Neural progenitor cell (in vitro differentiated cells): ENCODE results near the gene CCDC141.

ENCODE experiments used
- EZH2 ChIP-seq: fragments of 200-600 bp; sonication (generic); IDR thresholded peaks from 2 replicates; pipeline ENCODE4 v1.6.1; 2017; ENCODE audit warnings: antibody characterized with exemption, mild to moderate bottlenecking, moderate library complexity
- TF ChIP-seq, protein P1 (sequence below): fragments of 200-600 bp; sonication (generic); IDR thresholded peaks from 2 replicates; pipeline ENCODE4 v1.5.1; 2017; ENCODE audit warnings: antibody characterized with exemption, mild to moderate bottlenecking

DNA sequence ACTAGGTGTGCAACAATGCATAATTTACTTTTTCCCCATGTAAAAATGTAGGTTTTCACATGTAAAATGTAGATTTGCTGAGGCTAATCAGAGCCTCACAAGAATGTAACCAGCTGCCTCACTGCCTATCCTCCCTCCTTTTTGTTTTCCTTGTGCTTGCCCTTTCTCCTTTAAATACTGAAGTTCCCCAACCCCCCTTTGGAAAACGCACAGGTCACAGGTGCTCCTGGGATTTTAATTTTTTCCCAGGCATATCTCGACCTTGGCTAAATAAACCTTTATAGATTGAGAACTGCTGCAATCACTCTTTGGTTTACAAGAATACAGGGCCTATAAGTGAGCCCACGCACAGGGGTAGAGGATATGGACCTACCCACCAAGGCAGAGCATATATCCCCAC, 165.5 kb downstream of the CCDC141 start:
- no peak for TF ChIP-seq EZH2
- TF ChIP-seq, protein P1, sequence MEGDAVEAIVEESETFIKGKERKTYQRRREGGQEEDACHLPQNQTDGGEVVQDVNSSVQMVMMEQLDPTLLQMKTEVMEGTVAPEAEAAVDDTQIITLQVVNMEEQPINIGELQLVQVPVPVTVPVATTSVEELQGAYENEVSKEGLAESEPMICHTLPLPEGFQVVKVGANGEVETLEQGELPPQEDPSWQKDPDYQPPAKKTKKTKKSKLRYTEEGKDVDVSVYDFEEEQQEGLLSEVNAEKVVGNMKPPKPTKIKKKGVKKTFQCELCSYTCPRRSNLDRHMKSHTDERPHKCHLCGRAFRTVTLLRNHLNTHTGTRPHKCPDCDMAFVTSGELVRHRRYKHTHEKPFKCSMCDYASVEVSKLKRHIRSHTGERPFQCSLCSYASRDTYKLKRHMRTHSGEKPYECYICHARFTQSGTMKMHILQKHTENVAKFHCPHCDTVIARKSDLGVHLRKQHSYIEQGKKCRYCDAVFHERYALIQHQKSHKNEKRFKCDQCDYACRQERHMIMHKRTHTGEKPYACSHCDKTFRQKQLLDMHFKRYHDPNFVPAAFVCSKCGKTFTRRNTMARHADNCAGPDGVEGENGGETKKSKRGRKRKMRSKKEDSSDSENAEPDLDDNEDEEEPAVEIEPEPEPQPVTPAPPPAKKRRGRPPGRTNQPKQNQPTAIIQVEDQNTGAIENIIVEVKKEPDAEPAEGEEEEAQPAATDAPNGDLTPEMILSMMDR, result no peak
